SK-N-SH treated with all-trans-retinoic acid at 6 μM for 48 hours (cell line): ENCODE data around the gene CNOT6L.

Source experiments
- ATAC-seq: fragments of 200-7000 bp; cut with Tn5 transposase; 3 replicates; pipeline ENCODE4 v1.9.1; 2020; ENCODE audit warnings: mild to moderate bottlenecking, moderate library complexity
- ARNTL ChIP-seq: fragments of 450-650 bp; formaldehyde crosslinking; IDR thresholded peaks from 2 replicates; pipeline ENCODE4 v1.5.0; 2020; ENCODE audit warnings: low read depth, mild to moderate bottlenecking, moderate library complexity, borderline replicate concordance
- BACH2 ChIP-seq: fragments of 250-450 bp; sonication (Bioruptor Pico); IDR thresholded peaks from 2 replicates; pipeline ENCODE4 v1.9.0; 2021; ENCODE audit warnings: mild to moderate bottlenecking, borderline replicate concordance
- CSDC2 ChIP-seq: fragments of 250-450 bp; sonication (Bioruptor Pico); IDR thresholded peaks from 2 replicates; pipeline ENCODE4 v1.5.0; 2020; ENCODE audit warnings: mild to moderate bottlenecking, moderate library complexity
- ESRRG ChIP-seq: fragments of 250-450 bp; sonication (Bioruptor Pico); IDR thresholded peaks from 2 replicates; pipeline ENCODE4 v1.6.1; 2021; ENCODE audit warnings: mild to moderate bottlenecking
- GLIS3 ChIP-seq: fragments of 250-450 bp; sonication (Bioruptor Pico); IDR thresholded peaks from 2 replicates; pipeline ENCODE4 v1.5.0; 2020; ENCODE audit warnings: mild to moderate bottlenecking, moderate library complexity
- ISL1 ChIP-seq: fragments of 250-450 bp; sonication (Bioruptor Pico); IDR thresholded peaks from 2 replicates; pipeline ENCODE4 v2.1.2; 2022; ENCODE audit warnings: mild to moderate bottlenecking, moderate library complexity
- OSR1 ChIP-seq: fragments of 250-450 bp; sonication (Bioruptor Pico); IDR thresholded peaks from 2 replicates; pipeline ENCODE4 v1.8.0; 2022; ENCODE audit warnings: moderate library complexity, mild to moderate bottlenecking, inconsistent platforms
- PPARA ChIP-seq: fragments of 250-450 bp; sonication (Bioruptor Pico); IDR thresholded peaks from 2 replicates; pipeline ENCODE4 v1.5.0; 2020; ENCODE audit warnings: mild to moderate bottlenecking, borderline replicate concordance
- RARB ChIP-seq: fragments of 250-450 bp; sonication (Bioruptor Pico); IDR thresholded peaks from 2 replicates; pipeline ENCODE4 v1.8.0; 2021; ENCODE audit warnings: mild to moderate bottlenecking, moderate library complexity
- SNAI2 ChIP-seq: fragments of 250-450 bp; sonication (Bioruptor Pico); IDR thresholded peaks from 2 replicates; pipeline ENCODE4 v1.5.0; 2020; ENCODE audit warnings: mild to moderate bottlenecking, moderate library complexity
- TCF4 ChIP-seq: fragments of 250-450 bp; sonication (Bioruptor Pico); IDR thresholded peaks from 2 replicates; pipeline ENCODE4 v1.8.0; 2021; ENCODE audit warnings: mild to moderate bottlenecking, moderate library complexity, borderline replicate concordance
- TOX ChIP-seq: fragments of 250-450 bp; sonication (Bioruptor Pico); IDR thresholded peaks from 2 replicates; pipeline ENCODE4 v1.8.0; 2021; ENCODE audit warnings: mild to moderate bottlenecking, moderate library complexity, borderline replicate concordance
- ZC3H10 ChIP-seq: fragments of 250-450 bp; sonication (Bioruptor Pico); IDR thresholded peaks from 2 replicates; pipeline ENCODE4 v1.5.1; 2021; ENCODE audit warnings: mild to moderate bottlenecking, moderate library complexity
- ZFP30 ChIP-seq: fragments of 450-650 bp; formaldehyde crosslinking; IDR thresholded peaks from 2 replicates; pipeline ENCODE4 v1.5.0; 2022; ENCODE audit warnings: mild to moderate bottlenecking, moderate library complexity
- ZNF565 ChIP-seq: fragments of 450-650 bp; formaldehyde crosslinking; conservative IDR thresholded peaks from 2 replicates; pipeline ENCODE4 v1.5.0; 2020; ENCODE audit warnings: low read depth, mild to moderate bottlenecking, moderate library complexity
- ZNF70 ChIP-seq: fragments of 450-650 bp; formaldehyde crosslinking; IDR thresholded peaks from 2 replicates; pipeline ENCODE4 v1.5.0; 2020; ENCODE audit warnings: mild to moderate bottlenecking, moderate library complexity
- ZNF8 ChIP-seq: fragments of 450-650 bp; formaldehyde crosslinking; IDR thresholded peaks from 2 replicates; pipeline ENCODE4 v1.5.0; 2020; ENCODE audit warnings: mild to moderate bottlenecking, moderate library complexity
- TF ChIP-seq, protein P1 (sequence below): fragments of 250-450 bp; sonication (Bioruptor Pico); IDR thresholded peaks from 2 replicates; pipeline ENCODE4 v1.8.0; 2020; ENCODE audit warnings: mild to moderate bottlenecking, moderate library complexity, borderline replicate concordance
- TF ChIP-seq, protein P2 (sequence below): fragments of 250-450 bp; sonication (Bioruptor Pico); IDR thresholded peaks from 2 replicates; pipeline ENCODE4 v1.8.0; 2021; ENCODE audit warnings: low read depth, mild to moderate bottlenecking, moderate library complexity, borderline replicate concordance
- TF ChIP-seq, protein P3 (sequence below): fragments of 250-450 bp; sonication (Bioruptor Pico); IDR thresholded peaks from 2 replicates; pipeline ENCODE4 v1.5.1; 2021; ENCODE audit warnings: mild to moderate bottlenecking, moderate library complexity

CNOT6L gene

DNA sequence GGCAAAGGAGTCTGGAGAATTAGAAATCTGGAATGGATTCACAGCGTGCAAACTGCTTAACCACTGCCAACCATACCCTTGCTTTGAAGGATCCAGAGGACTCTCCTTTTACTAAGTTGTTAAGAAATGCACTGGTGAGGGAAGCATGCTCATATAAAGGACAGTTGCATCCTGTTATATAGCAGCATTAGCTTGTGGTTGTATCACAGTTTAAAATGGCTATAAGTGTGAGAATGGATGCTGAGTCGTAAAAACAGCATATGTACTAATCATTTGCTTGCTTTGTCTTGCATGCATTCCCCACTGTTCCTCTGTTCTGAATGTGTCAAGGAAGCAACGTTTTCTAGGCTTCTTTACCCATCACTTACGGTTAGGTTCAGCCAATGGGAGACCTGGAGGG lies 112.5 kb downstream of the CNOT6L start:
- TF ChIP-seq ESRRG (CRISPR knock-in tag) (no peak), RARB (no peak), CSDC2 (no peak), BACH2 (CRISPR knock-in tag) (no peak), TCF4 (CRISPR knock-in tag) (no peak), ZFP30 (CRISPR knock-in tag) (no peak), ZNF70 (CRISPR knock-in tag) (no peak), TOX (CRISPR knock-in tag) (no peak), ZNF8 (no peak), GLIS3 (CRISPR knock-in tag) (no peak), ZNF565 (CRISPR knock-in tag) (no peak), ZC3H10 (CRISPR knock-in tag) (no peak)
- TF ChIP-seq, protein P1, sequence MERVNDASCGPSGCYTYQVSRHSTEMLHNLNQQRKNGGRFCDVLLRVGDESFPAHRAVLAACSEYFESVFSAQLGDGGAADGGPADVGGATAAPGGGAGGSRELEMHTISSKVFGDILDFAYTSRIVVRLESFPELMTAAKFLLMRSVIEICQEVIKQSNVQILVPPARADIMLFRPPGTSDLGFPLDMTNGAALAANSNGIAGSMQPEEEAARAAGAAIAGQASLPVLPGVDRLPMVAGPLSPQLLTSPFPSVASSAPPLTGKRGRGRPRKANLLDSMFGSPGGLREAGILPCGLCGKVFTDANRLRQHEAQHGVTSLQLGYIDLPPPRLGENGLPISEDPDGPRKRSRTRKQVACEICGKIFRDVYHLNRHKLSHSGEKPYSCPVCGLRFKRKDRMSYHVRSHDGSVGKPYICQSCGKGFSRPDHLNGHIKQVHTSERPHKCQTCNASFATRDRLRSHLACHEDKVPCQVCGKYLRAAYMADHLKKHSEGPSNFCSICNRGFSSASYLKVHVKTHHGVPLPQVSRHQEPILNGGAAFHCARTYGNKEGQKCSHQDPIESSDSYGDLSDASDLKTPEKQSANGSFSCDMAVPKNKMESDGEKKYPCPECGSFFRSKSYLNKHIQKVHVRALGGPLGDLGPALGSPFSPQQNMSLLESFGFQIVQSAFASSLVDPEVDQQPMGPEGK, result no peak
- TF ChIP-seq, protein P2, sequence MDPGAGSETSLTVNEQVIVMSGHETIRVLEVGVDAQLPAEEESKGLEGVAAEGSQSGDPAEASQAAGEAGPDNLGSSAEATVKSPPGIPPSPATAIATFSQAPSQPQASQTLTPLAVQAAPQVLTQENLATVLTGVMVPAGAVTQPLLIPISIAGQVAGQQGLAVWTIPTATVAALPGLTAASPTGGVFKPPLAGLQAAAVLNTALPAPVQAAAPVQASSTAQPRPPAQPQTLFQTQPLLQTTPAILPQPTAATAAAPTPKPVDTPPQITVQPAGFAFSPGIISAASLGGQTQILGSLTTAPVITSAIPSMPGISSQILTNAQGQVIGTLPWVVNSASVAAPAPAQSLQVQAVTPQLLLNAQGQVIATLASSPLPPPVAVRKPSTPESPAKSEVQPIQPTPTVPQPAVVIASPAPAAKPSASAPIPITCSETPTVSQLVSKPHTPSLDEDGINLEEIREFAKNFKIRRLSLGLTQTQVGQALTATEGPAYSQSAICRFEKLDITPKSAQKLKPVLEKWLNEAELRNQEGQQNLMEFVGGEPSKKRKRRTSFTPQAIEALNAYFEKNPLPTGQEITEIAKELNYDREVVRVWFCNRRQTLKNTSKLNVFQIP (CRISPR knock-in tag), result no peak
- TF ChIP-seq, protein P3, sequence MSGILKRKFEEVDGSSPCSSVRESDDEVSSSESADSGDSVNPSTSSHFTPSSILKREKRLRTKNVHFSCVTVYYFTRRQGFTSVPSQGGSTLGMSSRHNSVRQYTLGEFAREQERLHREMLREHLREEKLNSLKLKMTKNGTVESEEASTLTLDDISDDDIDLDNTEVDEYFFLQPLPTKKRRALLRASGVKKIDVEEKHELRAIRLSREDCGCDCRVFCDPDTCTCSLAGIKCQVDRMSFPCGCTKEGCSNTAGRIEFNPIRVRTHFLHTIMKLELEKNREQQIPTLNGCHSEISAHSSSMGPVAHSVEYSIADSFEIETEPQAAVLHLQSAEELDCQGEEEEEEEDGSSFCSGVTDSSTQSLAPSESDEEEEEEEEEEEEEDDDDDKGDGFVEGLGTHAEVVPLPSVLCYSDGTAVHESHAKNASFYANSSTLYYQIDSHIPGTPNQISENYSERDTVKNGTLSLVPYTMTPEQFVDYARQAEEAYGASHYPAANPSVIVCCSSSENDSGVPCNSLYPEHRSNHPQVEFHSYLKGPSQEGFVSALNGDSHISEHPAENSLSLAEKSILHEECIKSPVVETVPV (CRISPR knock-in tag), result no peak
- no peak for ATAC-seq

DNA sequence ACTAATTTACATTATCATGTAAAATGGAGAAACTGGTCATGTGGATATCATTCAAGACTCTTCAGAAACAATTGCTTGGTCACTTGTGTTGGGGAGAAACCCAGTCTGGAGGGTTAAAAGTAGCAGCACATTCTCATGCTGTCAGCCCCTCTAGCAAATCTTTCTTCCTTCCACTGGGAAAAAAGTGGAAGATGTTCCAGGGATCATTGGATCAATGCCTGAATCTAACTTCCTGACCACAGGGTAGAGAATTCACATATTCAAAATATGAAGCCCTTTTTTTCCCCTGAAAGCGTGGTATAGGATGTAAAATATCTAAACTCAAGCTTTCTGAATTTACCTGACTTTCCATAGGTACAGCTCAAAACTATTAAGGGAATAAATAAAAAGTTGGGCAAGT lies 115.5 kb downstream of the CNOT6L start:
- ATAC-seq, result no peak
- TF ChIP-seq GLIS3 (CRISPR knock-in tag) (no peak), ZC3H10 (CRISPR knock-in tag) (no peak), SNAI2 (CRISPR knock-in tag) (no peak), TOX (CRISPR knock-in tag) (no peak), ZFP30 (CRISPR knock-in tag) (no peak), TCF4 (CRISPR knock-in tag) (no peak), PPARA (CRISPR knock-in tag) (no peak), ZNF70 (CRISPR knock-in tag) (no peak), OSR1 (CRISPR knock-in tag) (no peak), ZNF8 (no peak), RARB (no peak), ARNTL (CRISPR knock-in tag) (no peak), ESRRG (CRISPR knock-in tag) (no peak), ZNF565 (CRISPR knock-in tag) (no peak), ISL1 (no peak)
- TF ChIP-seq, protein P3 (CRISPR knock-in tag), result no peak
- TF ChIP-seq, protein P1, result no peak
- TF ChIP-seq, protein P2 (CRISPR knock-in tag), result no peak

DNA sequence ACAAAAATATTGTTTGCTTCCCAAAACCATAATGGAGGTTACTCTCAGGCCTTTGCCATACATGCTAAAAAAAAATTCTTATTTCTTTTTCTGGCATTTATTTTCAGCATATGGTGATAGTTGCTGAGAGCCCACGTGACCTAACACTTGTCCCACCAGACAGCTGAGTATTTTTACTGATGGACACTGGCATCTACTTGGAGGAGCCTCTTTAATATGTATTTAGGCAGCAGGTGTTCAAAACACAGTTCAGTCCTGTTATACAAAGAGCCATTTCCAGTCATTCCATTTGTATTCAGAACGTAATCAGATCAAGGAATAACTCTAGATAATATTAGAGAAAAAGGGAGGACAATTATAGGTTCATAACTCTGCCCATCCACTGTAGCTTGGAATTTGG lies 118.0 kb downstream of the CNOT6L start:
- TF ChIP-seq ESRRG (CRISPR knock-in tag), result no peak
- TF ChIP-seq, protein P3 (CRISPR knock-in tag), result no peak
- TF ChIP-seq RARB, result no peak
- TF ChIP-seq ZNF8, result no peak
- TF ChIP-seq TCF4 (CRISPR knock-in tag), result no peak
- TF ChIP-seq, protein P1, result no peak
- TF ChIP-seq ZNF565 (CRISPR knock-in tag), result no peak
- ATAC-seq, result no peak
